Fibroblast of mammary gland (primary cell): ENCODE measurements around the gene CSRP1.

Source experiments
- DNase-seq: peaks from one replicate; pipeline ENCODE4 v3.0.0-alpha.2; 2010; ENCODE audit warnings: low read depth
- H3K4me3 ChIP-seq: 2 replicates; pipeline ENCODE4 v1.5.1; 2011; ENCODE audit warnings: low read depth, mild to moderate bottlenecking, low read length, moderate library complexity; ENCODE audit not compliant: control insufficient read depth
- TF ChIP-seq, protein P1 (sequence below): conservative IDR thresholded peaks from 2 replicates; pipeline ENCODE4 v1.5.1; 2011; ENCODE audit warnings: low read depth, low read length, inconsistent platforms; ENCODE audit not compliant: control insufficient read depth, insufficient read depth

CSRP1 gene

DNA sequence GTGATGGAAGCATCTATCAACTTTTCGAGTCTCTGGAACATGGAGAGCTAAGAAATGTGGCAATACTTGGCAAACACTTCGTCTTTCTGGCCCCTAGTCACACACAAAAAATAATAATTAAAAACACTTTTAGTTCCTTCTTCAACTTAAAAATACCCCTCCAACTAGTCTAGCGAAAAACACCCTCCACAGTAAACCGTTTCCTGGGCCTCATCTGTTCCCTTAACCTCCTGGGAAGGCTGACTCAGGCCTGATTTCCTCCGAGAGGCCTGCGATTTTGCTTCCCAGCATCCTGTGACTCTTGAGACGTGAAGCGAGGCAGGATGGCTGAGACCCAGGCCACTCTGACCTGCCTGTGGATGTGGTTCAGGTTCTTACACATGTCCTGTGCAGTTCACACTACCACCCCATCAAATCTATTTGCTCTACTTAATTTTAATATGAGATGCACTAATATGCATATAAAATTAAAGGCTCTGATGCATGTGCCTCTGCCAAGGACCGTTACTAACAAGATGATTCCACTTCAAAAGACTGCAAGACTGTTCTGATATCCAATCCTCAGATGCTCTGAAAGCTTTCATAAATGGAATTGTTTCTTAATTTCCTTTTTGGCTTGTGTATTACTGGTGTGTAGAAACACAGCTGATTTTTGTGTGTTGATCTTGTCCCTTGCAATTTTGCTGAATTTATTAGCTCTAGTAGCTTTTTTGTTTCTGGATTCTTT, 35.5 kb upstream of the CSRP1 start:
- TF ChIP-seq, protein P1, sequence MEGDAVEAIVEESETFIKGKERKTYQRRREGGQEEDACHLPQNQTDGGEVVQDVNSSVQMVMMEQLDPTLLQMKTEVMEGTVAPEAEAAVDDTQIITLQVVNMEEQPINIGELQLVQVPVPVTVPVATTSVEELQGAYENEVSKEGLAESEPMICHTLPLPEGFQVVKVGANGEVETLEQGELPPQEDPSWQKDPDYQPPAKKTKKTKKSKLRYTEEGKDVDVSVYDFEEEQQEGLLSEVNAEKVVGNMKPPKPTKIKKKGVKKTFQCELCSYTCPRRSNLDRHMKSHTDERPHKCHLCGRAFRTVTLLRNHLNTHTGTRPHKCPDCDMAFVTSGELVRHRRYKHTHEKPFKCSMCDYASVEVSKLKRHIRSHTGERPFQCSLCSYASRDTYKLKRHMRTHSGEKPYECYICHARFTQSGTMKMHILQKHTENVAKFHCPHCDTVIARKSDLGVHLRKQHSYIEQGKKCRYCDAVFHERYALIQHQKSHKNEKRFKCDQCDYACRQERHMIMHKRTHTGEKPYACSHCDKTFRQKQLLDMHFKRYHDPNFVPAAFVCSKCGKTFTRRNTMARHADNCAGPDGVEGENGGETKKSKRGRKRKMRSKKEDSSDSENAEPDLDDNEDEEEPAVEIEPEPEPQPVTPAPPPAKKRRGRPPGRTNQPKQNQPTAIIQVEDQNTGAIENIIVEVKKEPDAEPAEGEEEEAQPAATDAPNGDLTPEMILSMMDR: no peak
- H3K4me3 ChIP-seq: peak overlapping the region; percentile 15
- peak; percentile 93 for DNase-seq

DNA sequence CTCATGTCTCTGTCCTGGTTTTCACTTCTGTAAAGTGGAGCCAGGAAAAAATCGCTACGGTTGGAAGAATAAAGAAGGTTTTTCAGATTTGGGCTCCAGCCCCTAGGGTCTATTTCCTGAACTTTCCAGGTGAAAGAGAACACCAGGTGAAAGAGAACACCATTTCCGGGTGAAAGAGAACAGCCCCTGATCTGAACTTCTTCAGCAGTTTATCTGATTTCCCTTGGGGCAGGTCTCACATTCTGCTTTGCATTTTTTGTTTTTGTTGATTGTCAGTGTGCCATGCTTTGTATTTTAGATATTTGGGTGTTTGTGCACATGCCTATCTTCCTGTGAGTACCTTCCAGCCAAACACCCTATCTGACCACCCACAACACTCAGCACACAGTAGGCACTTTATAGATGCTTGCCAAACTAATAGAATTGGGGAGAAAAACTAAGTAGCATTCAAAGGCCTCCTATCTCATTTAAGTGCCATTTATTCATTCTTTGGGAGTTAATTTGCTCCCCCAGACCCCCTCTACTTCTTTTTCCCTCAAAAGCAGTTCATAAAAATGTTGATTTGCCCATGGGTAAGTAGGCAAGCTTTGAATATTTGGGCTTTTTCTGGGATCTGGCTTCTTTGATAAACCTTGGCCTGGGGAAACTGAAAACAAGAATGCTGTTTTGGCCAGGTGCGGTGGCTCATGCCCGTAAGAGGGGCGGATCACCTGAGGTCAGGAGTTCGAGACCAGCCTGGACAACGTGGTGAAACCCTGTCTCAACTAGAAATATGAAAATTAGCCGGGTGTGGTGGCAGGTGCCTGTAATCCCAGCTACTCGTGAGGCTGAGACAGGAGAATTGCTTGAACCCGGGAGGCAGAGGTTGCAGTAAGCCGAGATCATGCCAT, 34.2 kb upstream of the CSRP1 start:
- TF ChIP-seq, protein P1: no peak
- DNase-seq: no peak
- H3K4me3 ChIP-seq: peak overlapping the region; percentile 90

DNA sequence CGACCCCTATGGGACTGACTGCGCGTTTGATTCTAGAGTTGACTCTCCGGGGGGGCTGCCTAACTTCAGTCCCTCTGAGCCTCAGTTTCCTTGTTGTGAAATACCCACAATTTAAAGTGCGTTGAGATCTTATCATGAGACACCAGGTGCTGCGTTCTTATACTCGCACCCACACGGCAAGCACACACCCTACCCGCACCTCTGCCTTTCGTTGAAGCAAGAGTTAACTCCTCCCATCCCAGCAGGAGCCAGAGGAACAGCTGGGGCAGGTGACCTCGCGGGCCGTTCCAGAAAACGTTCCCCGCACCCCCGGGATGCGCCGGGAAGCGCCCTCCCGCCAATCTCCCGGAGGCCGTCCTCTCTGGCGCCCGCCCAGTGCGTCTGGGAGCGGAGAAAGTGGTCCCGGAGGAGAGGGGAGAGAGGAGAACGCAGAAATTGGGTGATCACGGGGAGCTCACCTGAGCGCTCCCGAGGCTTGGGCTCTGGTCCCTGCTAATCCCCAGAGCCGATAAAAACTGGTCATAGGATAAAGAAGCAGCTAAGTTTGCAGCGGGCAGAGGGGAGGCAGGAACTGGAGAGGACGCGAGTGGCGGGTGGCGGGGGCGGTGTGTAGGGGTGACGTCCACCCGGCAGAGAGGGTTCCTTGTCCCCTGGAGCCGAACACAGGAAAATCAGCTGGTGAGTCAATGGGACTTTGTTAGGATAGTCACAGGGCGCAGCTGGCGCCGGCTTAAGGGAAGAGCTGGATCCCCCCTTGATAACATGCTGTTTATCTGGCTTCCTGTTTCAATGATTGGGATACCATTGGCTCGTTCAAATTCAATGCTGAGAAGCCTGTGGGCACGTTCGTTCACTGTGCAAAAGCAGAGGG, 32.9 kb upstream of the CSRP1 start:
- peak overlapping the region; percentile 90 for H3K4me3 ChIP-seq
- TF ChIP-seq, protein P1: no peak
- DNase-seq: peak; percentile 76

DNA sequence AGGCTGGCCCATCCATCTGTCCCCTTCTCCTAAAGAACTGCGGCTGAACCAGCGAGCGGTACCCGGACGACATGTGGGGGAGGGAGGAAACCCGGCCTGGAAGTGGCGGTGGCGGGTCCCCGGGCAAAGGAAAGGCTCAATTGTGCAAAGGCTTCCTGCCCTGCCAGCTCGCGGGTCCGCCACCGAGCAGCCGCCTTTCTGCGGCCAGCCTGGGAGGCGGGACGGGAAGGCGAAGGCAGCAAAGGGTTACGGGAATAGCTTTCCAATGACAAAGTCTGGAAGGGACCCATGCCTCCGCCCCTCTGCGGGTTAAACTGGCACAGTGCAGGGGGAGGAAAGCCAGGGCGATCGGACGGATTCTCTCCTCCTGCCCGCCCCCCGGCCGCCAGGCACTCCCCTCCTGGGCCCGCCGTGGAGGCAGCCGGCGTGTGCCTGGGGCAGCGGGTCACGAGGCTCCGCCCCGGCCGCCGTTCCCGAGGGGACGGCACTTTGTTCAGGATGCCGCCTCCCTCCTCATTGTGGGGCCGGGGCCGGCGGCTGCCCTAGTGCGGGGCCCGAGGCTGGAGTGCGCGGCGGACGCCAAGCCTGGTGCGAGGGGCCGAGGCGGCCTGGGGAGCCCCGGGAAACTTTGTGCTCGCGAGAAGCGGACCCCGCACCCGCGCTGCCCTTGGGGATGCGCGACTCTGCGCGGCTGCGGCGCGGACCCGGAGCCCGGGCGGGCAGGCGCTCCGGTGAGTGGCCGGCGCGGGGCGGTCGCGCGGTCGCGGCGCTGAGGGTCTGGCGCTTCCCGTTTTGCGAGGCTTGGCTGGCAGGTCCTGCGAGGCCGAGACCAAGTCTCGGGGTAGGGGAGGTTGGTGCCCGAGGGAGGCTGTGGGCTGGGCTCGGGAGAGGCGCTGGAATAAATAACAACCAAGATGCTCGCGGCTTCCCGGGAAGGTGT, 32.0 kb upstream of the CSRP1 start, which contains the start of gene NAV1:
Gene NAV1 (plus strand): TSS at position 516 of the 940 bp plus-strand sequence. CDS start 83,758 bp downstream, outside the sequence.
- peak within 1 kb of the TSS; percentile 90 for H3K4me3 ChIP-seq
- TF ChIP-seq, protein P1: no peak
- peak; percentile 87 for DNase-seq

DNA sequence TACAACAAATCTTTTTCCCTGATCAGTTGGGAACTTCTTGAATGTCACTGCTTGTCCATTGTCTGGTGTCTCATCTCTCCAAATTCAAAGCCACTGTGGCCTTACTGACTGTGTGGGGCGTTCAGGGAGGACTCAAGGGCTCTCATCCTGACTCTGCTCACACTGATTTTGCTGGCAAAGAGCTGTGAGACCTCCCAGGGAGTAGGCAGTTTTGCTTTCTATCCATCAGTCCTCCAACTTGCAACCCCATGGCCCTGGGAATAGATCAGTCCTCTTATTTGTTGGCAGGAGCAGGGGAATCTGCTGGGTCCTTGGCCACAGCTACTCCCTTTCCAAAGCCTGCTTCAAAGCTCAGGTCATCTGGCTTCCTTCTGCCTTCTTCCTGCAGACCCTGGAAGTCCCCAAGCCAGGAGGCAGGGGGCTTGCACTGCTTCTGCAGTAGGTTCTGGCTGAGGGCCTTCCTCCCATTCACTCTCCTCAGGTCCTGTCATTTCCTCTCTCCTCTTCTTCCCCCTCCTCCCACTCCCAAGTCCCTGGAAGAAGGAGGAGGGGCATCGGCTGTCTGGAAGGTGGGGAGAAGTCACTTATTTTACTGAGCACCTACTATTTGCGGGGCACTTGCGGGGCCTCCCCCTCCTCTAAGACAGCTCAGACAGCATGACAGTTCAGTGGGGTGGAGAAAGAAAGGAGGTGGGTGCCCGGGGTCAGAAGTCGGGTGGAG, 31.1 kb upstream of the CSRP1 start:
- peak; percentile 57 for DNase-seq
- TF ChIP-seq, protein P1: no peak
- H3K4me3 ChIP-seq: peak overlapping the region; percentile 90
